SU-DHL-6 (cell line): ENCODE measurements around the gene ZPBP2.

Source experiments
- CTCF ChIP-seq: fragments of 200-600 bp; sonication (generic); IDR thresholded peaks from one replicate; pipeline ENCODE4 v1.5.1; 2017; ENCODE audit warnings: antibody characterized with exemption, mild to moderate bottlenecking, low read length, moderate library complexity; ENCODE audit not compliant: insufficient read depth, poor library complexity, severe bottlenecking
- EZH2phosphoT487 ChIP-seq: fragments of 200-600 bp; sonication (generic), shearing (Covaris generic); conservative IDR thresholded peaks from 2 replicates; pipeline ENCODE4 v1.6.1; 2018; ENCODE audit warnings: mild to moderate bottlenecking, antibody characterized with exemption, low read length, moderate library complexity, mixed read lengths

- TF ChIP-seq CTCF (no peak), EZH2phosphoT487 (no peak)
These were observed 46.0 kb upstream of the ZPBP2 start for GRCh38 chr17:39822051-39822451.
